ENCODE results near the gene ZNF195. TPM values are rescaled to one million over a fixed set of nuclear protein-coding genes. Genes with fewer than 3 reads are reported as not detected.

ZNF195 gene
- total and polyA plus RNA-seq, 10 of the 15 experiments (the other 5 are each of a cell fraction or from before 2014, with no cell fraction given) = 30.4 to 51.8 (median 37.8) TPM

DNA sequence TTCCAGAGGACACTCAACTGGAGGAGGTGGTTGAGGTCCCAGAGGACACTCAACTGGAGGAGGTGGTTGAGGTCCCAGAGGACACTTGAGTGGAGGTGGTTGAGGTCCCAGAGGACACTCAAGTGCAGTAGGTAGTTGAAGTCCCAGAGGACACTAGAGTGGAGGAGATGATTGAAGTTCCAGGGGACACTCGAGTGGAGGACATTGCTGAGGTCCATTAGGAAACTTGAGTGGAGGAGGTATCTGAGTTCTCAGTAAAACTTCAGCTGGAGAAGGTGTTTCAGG lies 39.7 kb downstream of the ZNF195 start:
- no peak overlapping the region for H3K9ac ChIP-seq (ENCODE audit: control insufficient read depth, insufficient read depth, low read length)
- H3K9me3 ChIP-seq (replicated peaks; ENCODE audit: control insufficient read depth, insufficient read depth, low read length) = no peaks in the 10 kb centered on the region
- in situ Hi-C loops (cut with MboI) (no loop called here), intact Hi-C loops (cut with micrococcal nuclease; ENCODE audit: unreplicated experiment) (no loop called here)
- H3K27ac ChIP-seq (ENCODE audit: control insufficient read depth, insufficient read depth) = no peak overlapping the region
- RAD21 ChIA-PET (ENCODE audit: unreplicated experiment) = no interaction called here
- FAIRE-seq = no peak
- no peak overlapping the region for H2AFZ ChIP-seq (ENCODE audit: control insufficient read depth, low read depth, low read length)
- H3K79me2 ChIP-seq (ENCODE audit: control insufficient read depth, insufficient read depth, low read length) = no peaks in the 10 kb centered on the region
- POLR2A ChIA-PET = no interaction called here
- ATAC-seq = no peak
- H3K27me3 ChIP-seq (replicated peaks in 1 of 2; ENCODE audit: control insufficient read depth in 2 of 2, insufficient read depth in 2 of 2, low read length in 1 of 2) = no peaks in the 10 kb centered on the region
- CTCF ChIA-PET = interaction anchor here (3.9 kb wide), 1 partner anchor 69 kb away, joined by 109 read pairs; no protein-coding TSS in a partner anchor
- SMC1A ChIA-PET (ENCODE audit: uncharacterized antibody, unreplicated experiment) = interaction anchor here (3.8 kb wide), 1 partner anchor 68 kb away, joined by 42 read pairs; no protein-coding TSS in a partner anchor
- no peaks in the 10 kb centered on the region for H4K20me1 ChIP-seq (ENCODE audit: control insufficient read depth, insufficient read depth)
- WGBS (ENCODE audit: insufficient coverage, insufficient replicate concordance, low lambda C conversion rate, missing lambda C conversion rate) = 0% methylated on average over 1 of the region's 1 CpG
- no peak overlapping the region for H3K4me3 ChIP-seq
- TF ChIP-seq ESRRA (IDR thresholded peaks at IDR 0.05; ENCODE audit: low read length) (no peak), LARP7 (IDR thresholded peaks at IDR 0.05) (no peak), EZH2 (IDR thresholded peaks at IDR 0.05; ENCODE audit: borderline replicate concordance, control insufficient read depth, low read depth, low read length) (no peak), KAT2A (conservative IDR thresholded peaks at IDR 0.05; ENCODE audit: control insufficient read depth, low read depth, low read length) (no peak), CEBPB (IDR thresholded peaks at IDR 0.05; ENCODE audit: borderline replicate concordance in 1 of 2, low read depth in 2 of 2, low read length in 2 of 2) (no peak), FOXM1 (IDR thresholded peaks at IDR 0.05; ENCODE audit: low read depth, low read length) (no peak), CREB1 (IDR thresholded peaks at IDR 0.05; ENCODE audit: low read depth) (no peak), ZNF217 (IDR thresholded peaks at IDR 0.05) (no peak)
- TF ChIP-seq, protein P1, sequence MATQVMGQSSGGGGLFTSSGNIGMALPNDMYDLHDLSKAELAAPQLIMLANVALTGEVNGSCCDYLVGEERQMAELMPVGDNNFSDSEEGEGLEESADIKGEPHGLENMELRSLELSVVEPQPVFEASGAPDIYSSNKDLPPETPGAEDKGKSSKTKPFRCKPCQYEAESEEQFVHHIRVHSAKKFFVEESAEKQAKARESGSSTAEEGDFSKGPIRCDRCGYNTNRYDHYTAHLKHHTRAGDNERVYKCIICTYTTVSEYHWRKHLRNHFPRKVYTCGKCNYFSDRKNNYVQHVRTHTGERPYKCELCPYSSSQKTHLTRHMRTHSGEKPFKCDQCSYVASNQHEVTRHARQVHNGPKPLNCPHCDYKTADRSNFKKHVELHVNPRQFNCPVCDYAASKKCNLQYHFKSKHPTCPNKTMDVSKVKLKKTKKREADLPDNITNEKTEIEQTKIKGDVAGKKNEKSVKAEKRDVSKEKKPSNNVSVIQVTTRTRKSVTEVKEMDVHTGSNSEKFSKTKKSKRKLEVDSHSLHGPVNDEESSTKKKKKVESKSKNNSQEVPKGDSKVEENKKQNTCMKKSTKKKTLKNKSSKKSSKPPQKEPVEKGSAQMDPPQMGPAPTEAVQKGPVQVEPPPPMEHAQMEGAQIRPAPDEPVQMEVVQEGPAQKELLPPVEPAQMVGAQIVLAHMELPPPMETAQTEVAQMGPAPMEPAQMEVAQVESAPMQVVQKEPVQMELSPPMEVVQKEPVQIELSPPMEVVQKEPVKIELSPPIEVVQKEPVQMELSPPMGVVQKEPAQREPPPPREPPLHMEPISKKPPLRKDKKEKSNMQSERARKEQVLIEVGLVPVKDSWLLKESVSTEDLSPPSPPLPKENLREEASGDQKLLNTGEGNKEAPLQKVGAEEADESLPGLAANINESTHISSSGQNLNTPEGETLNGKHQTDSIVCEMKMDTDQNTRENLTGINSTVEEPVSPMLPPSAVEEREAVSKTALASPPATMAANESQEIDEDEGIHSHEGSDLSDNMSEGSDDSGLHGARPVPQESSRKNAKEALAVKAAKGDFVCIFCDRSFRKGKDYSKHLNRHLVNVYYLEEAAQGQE (IDR thresholded peaks at IDR 0.05; ENCODE audit: low read depth, low read length) = no peak
- no peaks in the 10 kb centered on the region for H3K36me3 ChIP-seq (ENCODE audit: control insufficient read depth in 2 of 2, insufficient read depth in 2 of 2, low read length in 1 of 2)
- no peaks in the 10 kb centered on the region for H3K4me1 ChIP-seq (ENCODE audit: control insufficient read depth, insufficient read depth, low read length)
- BruUV-seq (replicated peaks) = no TSS peak
- DNase-seq (ENCODE audit: low read depth, low spot score) = no peak
- no peak overlapping the region for H3K4me2 ChIP-seq (ENCODE audit: control insufficient read depth, insufficient read depth)
